WTC11 (cell line): ENCODE measurements around the gene RNF167. TPM values are rescaled to one million over a fixed set of nuclear protein-coding genes. Genes with fewer than 3 reads are reported as not detected.

ENCODE experiments used
- ATAC-seq: fragments of 200-7000 bp; cut with Tn5 transposase; 2 replicates; pipeline ENCODE4 v1.10.0; 2021; ENCODE audit warnings: mild to moderate bottlenecking, moderate library complexity
- CTCF ChIA-PET: fragments of 300-600 bp; sonication (Branson Sonifier 250); formaldehyde crosslinking; loops from one replicate; lab custom pipeline; 2021; ENCODE audit warnings: antibody characterized with exemption; lab: Charles Lee
- POLR2A ChIA-PET: fragments of 350-600 bp; sonication (Branson Sonifier 250); formaldehyde crosslinking; loops from one replicate; lab custom pipeline; 2021; ENCODE audit warnings: antibody characterized with exemption; lab: Charles Lee
- DNase-seq: peaks from one replicate; pipeline ENCODE4 v3.0.0; 2021; ENCODE audit warnings: low spot score
- H3K27ac Mint-ChIP-seq: 2 replicates; pipeline ENCODE4 v1.8.0; 2021; ENCODE audit warnings: mixed read lengths
- H3K27me3 Mint-ChIP-seq: 2 replicates; pipeline ENCODE4 v1.8.0; 2021; ENCODE audit warnings: low read depth, mild to moderate bottlenecking, moderate library complexity, mixed read lengths
- H3K36me3 Mint-ChIP-seq: 2 replicates; pipeline ENCODE4 v1.8.0; 2021; ENCODE audit warnings: mixed read lengths
- H3K4me1 Mint-ChIP-seq: 2 replicates; pipeline ENCODE4 v1.8.0; 2022; ENCODE audit warnings: mixed read lengths
- H3K4me3 Mint-ChIP-seq: 2 replicates; pipeline ENCODE4 v1.8.0; 2021; ENCODE audit warnings: mild to moderate bottlenecking, moderate library complexity, mixed read lengths
- H3K9me3 Mint-ChIP-seq: 2 replicates; pipeline ENCODE4 v1.8.0; 2021; ENCODE audit warnings: mixed read lengths
- E2F1 ChIP-seq: sonication (generic); formaldehyde crosslinking; IDR thresholded peaks from 2 replicates; pipeline ENCODE4 v1.8.0; 2022; ENCODE audit warnings: mild to moderate bottlenecking, missing genetic modification reagents
- E2F5 ChIP-seq: sonication (generic); formaldehyde crosslinking; IDR thresholded peaks from 2 replicates; pipeline ENCODE4 v1.8.1; 2022; ENCODE audit warnings: mild to moderate bottlenecking, moderate library complexity, missing genetic modification reagents
- GABPB1 ChIP-seq: sonication (generic); formaldehyde crosslinking; IDR thresholded peaks from 2 replicates; pipeline ENCODE4 v1.8.1; 2023; ENCODE audit warnings: mild to moderate bottlenecking, missing genetic modification reagents
- NR3C1 ChIP-seq: sonication (generic); formaldehyde crosslinking; conservative IDR thresholded peaks from 2 replicates; pipeline ENCODE4 v1.8.1; 2023; ENCODE audit warnings: low read depth, mild to moderate bottlenecking, missing genetic modification reagents
- USF1 ChIP-seq: sonication (generic); formaldehyde crosslinking; IDR thresholded peaks from 2 replicates; pipeline ENCODE4 v1.8.0; 2022; ENCODE audit warnings: mild to moderate bottlenecking, missing genetic modification reagents
- USF2 ChIP-seq: sonication (generic); formaldehyde crosslinking; IDR thresholded peaks from 2 replicates; pipeline ENCODE4 v1.8.1; 2023; ENCODE audit warnings: mild to moderate bottlenecking, missing genetic modification reagents, moderate library complexity
- ZNF263 ChIP-seq: sonication (generic); formaldehyde crosslinking; IDR thresholded peaks from 2 replicates; pipeline ENCODE4 v1.8.1; 2022; ENCODE audit warnings: low read depth, mild to moderate bottlenecking, moderate library complexity, missing genetic modification reagents
- ZNF281 ChIP-seq: sonication (generic); formaldehyde crosslinking; IDR thresholded peaks from 2 replicates; pipeline ENCODE4 v1.8.0; 2023; ENCODE audit warnings: mild to moderate bottlenecking, missing genetic modification reagents
- total RNA-seq: library from RNA; stranded (reverse); gene quantifications from 3 replicates; pipeline ENCODE4 v1.2.3, GENCODE V29; 2021

Gene RNF167
- total RNA-seq, 1 experiment from 2014 or later, result 143 TPM

- peak; percentile 57; the same call in 1 of the 2 replicates for TF ChIP-seq E2F5 (CRISPR knock-in tag)
Observed at GRCh38 chr17:4967539-4968485, 27.7 kb downstream of the RNF167 start, which contains the start of gene SPAG7 (continued).

GRCh38 chr17:4968486-4969046 lies 28.5 kb downstream of the RNF167 start:
- Mint-ChIP-seq H3K9me3 (peaks cover 13% of the 10 kb centered on the region), H3K36me3 (peaks cover 20% of the 10 kb centered on the region), H3K4me1 (peaks cover 31% of the 10 kb centered on the region), H3K27me3 (peaks cover 23% of the 10 kb centered on the region), H3K27ac (peak overlapping the region; percentile 80), H3K4me3 (no peak overlapping the region)
- DNase-seq, result peak; percentile 36
- TF ChIP-seq E2F1 (CRISPR knock-in tag) (no peak), USF2 (CRISPR knock-in tag) (peak; percentile 79), USF1 (CRISPR knock-in tag) (peak; percentile 71), NR3C1 (CRISPR knock-in tag) (0 out of 2 replicates have a peak, but pooled peaks have one; percentile 26)
- CTCF ChIA-PET, result interaction anchor here (1.0 to 3.2 kb wide), 10 partner anchors 12 to 258 kb away, joined by 3 to 49 read pairs (median 10); partner anchors contain the start of genes ARRB2, CAMTA2, ENO3 and INCA1
- POLR2A ChIA-PET, result interaction anchor here (0.5 to 4.8 kb wide), 8 partner anchors 11 to 532 kb away, joined by 3 to 45 read pairs (median 8); partner anchors contain the start of genes CAMTA2, PFN1, RNF167 and SLC25A11
- no peak for ATAC-seq

- TF ChIP-seq ZNF281 (CRISPR knock-in tag), result 0 out of 2 replicates have a peak, but pooled peaks have one; percentile 24
- TF ChIP-seq ZNF263 (CRISPR knock-in tag), result no peak
- TF ChIP-seq GABPB1 (CRISPR knock-in tag), result peak; percentile 93
- Mint-ChIP-seq H3K27ac (peak overlapping the region; percentile 80), H3K36me3 (peaks cover 20% of the 10 kb centered on the region), H3K27me3 (peaks cover 28% of the 10 kb centered on the region), H3K4me1 (peaks cover 31% of the 10 kb centered on the region), H3K9me3 (peaks cover 13% of the 10 kb centered on the region), H3K4me3 (no peak overlapping the region)
- no peak for DNase-seq
- no peak for ATAC-seq
- ChIA-PET POLR2A (interaction anchor here (0.5 to 4.8 kb wide), 5 partner anchors 22 to 69 kb away, joined by 3 to 45 read pairs (median 6); partner anchors contain the start of genes PFN1, RNF167 and SLC25A11), CTCF (interaction anchor here (1.0 to 3.2 kb wide), 8 partner anchors 11 to 69 kb away, joined by 3 to 49 read pairs (median 10); partner anchors contain the start of genes CAMTA2, ENO3 and INCA1)
Observed at GRCh38 chr17:4969047-4969550, 29.0 kb downstream of the RNF167 start.
